ENCODE results near the gene ADAMTS15. TPM values are rescaled to one million over a fixed set of nuclear protein-coding genes. Genes with fewer than 3 reads are reported as not detected.

The ADAMTS15 gene
- polyA plus RNA-seq, 4 donors, result 54.9 to 71.1 (median 63.8) TPM

DNA sequence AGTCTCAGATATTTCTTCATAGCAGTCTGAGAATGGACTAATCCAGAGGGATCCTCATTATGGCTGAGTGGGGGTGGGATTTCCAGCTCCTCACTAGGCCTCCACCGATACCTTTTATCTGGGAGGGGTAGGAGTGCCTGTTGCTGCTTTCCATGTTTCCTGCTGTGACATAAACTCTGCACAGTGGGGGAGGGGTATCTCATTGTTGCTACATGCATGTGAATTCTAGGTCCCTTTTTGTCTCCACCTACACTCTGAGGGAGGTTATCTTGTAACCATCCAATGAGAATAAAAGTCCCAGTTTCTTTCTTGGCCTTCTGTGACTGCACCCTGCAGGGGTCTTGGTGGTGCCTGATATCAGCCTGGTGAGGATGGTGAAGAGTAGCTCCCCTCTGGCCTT is 60.5 kb downstream of the ADAMTS15 start:
- DNase-seq (ENCODE audit: low read depth in 4 of 4, low spot score in 2 of 4), result no peak

- no peak for DNase-seq (ENCODE audit: low read depth in 4 of 4, low spot score in 2 of 4)
Observed at GRCh38 chr11:130509942-130510341, 61.5 kb downstream of the ADAMTS15 start.

- DNase-seq (ENCODE audit: low read depth in 4 of 4, low spot score in 2 of 4), result no peak
Observed at GRCh38 chr11:130510407-130511006, 62.1 kb downstream of the ADAMTS15 start.

DNA sequence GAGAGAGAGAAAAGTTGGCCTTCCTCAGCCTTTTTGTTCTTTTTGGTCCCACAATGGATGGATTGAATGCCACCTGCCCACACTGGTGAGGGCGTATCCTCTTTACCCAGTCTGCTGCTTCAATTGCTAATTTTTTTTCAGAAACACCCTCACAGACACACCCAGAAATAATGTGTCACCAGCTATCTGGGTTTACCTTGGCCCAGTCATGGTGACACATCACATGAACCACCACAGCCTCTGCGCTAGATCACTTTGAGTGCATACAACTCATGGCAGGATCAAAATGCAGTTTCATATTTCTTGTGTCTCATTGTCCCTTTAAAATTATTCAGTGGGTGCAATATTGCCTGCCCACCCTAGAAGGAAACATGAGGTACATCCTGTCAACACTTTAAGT is 63.3 kb downstream of the ADAMTS15 start:
- no peak for DNase-seq (ENCODE audit: low read depth in 4 of 4, low spot score in 2 of 4)

DNA sequence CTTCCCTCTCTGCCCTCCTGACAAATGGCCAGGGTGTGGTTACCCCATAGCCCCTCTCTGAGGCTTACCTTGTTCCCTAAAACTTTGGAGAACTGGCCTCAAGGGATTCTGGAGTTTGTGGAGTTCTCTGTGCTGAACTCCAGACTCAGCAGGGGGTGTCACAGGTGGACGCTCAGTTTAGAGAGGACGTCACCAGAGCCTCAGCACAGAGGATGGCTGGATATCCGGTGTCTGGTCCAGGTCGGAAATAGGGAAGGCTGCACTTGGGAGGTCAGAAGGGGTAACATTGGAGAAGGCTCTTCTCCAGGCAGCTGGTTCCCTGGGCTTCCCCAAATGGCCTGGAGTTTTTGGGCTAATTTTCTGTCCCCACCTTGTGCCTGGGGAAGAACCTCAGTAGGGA is 64.2 kb downstream of the ADAMTS15 start:
- no peak for DNase-seq (ENCODE audit: low read depth in 4 of 4, low spot score in 2 of 4)

DNA sequence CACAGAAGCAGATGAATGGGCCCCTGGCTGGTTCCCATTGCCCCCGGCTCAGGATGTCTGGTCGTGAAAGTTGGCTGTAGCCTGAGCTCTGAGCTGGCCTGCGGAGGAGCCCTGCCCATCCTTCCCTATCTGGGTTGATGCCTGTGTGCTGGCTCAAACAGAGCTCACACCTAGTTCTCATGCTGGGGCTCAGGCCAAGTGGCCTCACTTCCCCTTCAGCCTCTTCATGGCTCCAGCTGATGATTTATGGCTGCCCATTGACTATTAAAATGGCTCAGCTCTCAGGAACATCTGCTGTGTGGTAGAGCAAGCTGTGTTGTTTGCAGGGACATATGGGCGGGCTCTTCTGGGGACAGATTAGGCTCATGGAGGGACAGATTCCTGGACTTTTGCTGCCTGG is 64.7 kb downstream of the ADAMTS15 start:
- no peak for DNase-seq (ENCODE audit: low read depth in 4 of 4, low spot score in 2 of 4)

DNA sequence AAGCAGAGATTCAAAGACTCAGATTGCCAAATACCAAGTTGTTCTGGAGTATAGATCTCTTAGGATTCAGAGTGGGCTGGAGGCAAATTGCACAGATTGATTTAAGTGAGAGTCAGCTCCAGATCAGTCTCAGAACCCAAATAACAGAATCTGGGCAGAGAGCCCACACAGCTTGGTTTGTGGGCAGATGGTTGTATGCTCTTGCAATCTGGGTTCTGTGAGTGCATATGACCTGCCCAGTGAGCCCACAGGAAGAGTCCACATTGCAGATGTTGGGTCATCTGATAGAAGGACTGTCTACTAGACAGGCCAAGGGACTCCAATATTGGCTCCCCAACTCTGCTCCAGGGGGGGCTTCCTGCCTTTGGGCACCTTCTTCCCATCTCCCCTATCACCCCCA is 65.9 kb downstream of the ADAMTS15 start:
- no peak for DNase-seq (ENCODE audit: low read depth in 4 of 4, low spot score in 2 of 4)

DNA sequence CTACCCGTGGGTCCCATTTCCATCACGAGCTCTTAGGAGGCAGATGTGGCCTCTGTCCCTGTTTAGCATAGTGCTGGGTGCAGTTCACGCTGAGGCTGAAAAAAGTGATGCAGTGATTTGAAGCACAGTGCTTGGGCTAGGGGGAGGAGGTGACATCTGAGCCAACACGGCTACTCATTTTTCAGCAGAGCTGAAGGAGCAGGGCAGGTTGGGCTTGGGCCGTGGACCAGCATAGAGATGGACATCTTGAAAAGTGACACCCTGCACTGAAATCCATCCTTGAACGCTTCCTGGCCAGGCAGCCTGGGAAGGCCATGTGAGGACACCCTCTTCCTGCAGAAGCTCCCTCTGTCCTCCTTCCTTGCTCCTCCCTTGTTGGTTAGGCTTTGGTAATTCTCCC is 66.4 kb downstream of the ADAMTS15 start:
- DNase-seq (ENCODE audit: low read depth in 4 of 4, low spot score in 2 of 4), result no peak

DNA sequence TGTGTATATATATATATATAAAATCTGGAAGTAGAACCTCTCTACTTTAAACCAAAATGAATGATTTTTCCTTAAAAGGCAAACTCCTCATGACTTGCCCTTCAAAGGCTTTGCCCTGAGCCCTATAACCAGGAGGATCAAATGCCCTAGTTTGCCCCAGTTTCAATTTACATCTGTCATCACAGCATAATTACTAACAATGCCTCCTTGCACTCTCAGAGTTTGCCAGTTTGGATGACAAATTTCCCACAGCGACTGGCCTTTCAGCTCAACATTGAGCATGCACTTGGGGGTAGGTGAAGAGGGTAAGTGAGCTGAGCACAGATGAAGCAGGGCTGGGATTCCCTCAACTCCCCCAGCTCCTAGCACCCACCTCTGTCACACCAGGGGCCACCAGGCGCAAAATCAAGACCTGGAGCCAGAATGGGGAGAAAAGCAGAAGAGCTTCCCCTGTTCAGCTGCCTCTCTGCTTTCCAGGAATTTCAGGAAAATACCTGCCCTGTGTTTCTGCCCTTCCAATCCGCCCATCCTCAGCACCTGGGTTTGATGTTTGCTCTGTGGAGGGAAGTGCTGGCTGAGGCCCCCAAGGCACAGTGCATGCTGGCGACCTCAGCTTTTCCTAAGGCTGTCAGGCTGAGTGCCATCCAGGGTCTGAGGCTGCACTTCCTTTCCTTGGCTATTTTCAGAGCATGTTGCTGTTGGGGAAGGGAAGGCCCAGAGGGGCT is 67.5 kb downstream of the ADAMTS15 start:
- no peak for DNase-seq (ENCODE audit: low read depth in 4 of 4, low spot score in 2 of 4)

DNA sequence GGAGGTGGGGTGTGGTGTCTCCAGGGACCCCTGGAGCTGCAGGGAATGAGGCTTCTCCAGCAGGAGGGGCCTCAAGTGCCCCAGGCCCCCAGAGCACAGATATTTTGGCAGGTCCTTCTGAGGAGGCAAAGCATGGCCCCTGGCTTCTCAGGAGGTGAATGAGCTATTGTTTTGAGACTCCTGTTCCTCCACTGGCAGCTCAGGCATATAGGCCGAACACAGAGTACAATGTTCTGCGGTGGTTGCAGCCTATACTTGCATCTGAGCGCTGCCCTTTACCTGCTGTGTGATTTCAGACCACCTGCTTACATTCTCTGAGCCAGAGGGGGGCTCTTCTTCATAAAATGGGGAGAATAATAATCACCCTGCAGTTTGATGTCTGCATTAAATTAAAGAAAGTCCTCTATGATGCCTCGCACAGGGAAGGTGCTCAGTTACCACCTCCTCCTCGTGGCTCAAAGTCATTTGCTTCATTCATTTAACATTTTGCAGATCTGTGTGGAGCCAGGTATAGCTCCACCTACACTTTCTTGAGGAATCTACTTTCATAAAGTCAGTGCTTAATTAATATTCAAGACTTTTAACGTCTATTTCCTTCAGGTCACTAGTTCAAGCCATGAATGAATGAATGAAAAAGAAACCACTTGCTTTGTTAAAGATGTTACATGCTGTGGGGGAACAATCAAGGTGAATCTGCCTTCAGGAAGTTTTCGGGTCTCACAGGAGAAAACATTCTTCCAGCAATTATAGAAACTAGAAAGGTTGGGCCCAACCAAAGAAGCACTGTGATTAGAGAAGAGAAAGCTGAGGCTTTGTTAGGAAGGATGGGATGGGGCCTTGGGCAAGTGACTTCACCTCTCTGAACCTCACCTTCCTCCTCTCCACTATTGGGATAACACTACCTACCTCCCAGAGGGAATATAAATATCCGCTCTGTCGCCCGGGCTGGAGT is 68.4 kb downstream of the ADAMTS15 start:
- DNase-seq (ENCODE audit: low read depth in 4 of 4, low spot score in 2 of 4), result no peak

DNA sequence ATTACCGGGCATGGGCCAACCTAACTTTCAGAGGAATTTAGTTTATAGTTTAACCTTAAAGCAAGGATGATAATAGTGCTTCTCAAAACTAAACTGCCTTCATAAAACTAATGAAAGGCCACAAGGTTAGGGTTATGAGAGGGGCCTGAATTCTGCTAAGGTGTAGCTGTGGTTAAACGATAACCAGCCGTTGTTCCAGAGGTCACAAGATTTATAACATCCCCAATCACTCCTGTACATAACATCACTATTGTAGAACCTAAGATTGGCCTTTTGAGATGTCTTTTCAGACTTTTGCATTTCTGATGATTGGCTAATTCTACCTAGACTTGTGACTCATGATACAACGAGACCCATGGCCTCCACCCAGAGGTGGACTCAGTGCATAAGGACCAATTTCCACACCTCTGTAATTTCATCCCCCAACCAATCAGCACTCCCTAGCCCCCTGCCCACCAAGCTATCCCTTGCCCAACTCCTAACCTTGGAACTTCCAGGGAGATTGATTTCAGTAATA is 69.8 kb downstream of the ADAMTS15 start:
- no peak for DNase-seq (ENCODE audit: low read depth in 4 of 4, low spot score in 2 of 4)

GRCh38 chr11:130519128-130519932 is 70.9 kb downstream of the ADAMTS15 start:
- DNase-seq (ENCODE audit: low read depth in 4 of 4, low spot score in 2 of 4), result no peak

GRCh38 chr11:130520271-130520671 is 71.8 kb downstream of the ADAMTS15 start:
- DNase-seq (ENCODE audit: low read depth in 4 of 4, low spot score in 2 of 4), result no peak

DNA sequence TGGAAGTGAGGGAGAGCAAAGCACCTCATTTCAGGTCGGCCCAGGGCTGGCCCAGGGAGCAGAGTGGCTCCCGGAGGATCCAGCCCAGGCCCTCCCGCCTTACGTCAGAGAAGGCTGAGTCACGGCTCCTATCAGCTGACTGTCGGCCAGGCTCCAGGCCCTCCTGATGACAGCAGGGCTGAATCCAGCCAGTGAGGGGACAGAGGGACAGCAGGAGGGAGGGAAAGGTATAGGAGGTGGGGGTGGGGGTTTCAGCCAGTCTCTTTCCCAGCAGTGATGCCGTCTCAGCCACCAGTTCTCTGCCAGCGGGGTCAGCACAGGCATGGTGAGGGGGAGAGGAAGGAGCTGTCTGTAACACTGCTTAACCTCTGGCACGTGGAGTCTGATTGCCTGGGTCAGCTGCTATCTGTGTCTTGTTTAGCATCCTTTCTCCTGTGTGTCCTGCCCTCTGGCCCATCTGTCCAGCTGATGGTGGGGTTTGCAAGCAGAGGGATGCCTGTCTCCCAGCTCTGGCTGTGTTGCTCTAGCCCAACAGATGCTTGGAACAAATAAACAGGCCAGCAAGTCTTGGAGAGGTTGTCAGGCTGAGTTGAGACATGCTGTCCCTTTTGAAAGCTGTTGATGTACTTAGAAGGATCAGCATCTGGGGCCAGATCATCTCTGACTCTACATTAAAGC is 74.0 kb downstream of the ADAMTS15 start:
- DNase-seq (ENCODE audit: low read depth in 4 of 4, low spot score in 2 of 4), result no peak

- DNase-seq (ENCODE audit: low read depth in 4 of 4, low spot score in 2 of 4), result no peak
Observed at GRCh38 chr11:130523166-130523565, 74.7 kb downstream of the ADAMTS15 start.

DNA sequence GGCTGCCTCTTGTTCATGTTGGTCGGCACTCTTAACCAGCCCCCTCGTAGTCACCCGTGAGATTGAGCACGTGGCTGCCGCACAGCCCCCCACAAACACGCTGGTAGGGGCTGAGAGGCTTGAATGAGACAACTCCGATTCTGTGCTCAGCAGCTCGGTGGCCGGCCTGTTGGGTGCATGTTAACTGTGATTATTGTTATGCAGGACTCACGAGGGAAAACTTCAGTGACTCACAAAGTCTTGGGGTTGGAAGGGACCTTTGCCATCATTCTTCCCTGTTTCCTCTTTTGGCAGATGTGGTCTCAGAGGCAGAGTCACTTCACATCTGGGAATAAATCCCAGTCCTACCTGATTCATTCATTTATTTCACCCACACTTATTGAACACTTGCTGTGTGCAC is 75.2 kb downstream of the ADAMTS15 start:
- DNase-seq (ENCODE audit: low read depth in 4 of 4, low spot score in 2 of 4), result no peak

- no peak for DNase-seq (ENCODE audit: low read depth in 4 of 4, low spot score in 2 of 4)
Observed at GRCh38 chr11:130524132-130524790, 75.8 kb downstream of the ADAMTS15 start.

DNA sequence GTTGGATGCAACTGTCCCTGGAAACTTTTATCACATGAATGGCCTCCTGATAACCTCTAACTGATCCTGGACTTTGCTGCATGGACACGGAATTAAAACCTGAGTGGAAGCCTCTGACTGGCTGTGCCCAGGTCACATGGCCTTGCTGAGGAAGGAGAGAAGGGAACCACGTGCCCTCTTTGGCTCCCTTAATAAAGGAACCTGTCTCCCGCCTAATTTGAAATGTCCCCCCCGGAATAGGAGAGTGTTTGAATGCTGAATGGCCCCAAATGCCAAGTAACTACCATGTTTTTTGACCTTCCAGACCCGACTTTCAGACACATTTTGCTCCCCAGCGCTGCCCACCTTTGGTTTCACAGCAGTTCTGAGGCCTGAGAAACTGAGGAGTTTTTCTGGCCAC is 76.9 kb downstream of the ADAMTS15 start:
- no peak for DNase-seq (ENCODE audit: low read depth in 4 of 4, low spot score in 2 of 4)
